ENCODE measurements around the gene TNFRSF21.
"Not testable (repeated sequence)": the region's sequence is repeated elsewhere in the genome, so short reads cannot be mapped to it uniquely, and the experiment has no call there.

The TNFRSF21 gene

DNA sequence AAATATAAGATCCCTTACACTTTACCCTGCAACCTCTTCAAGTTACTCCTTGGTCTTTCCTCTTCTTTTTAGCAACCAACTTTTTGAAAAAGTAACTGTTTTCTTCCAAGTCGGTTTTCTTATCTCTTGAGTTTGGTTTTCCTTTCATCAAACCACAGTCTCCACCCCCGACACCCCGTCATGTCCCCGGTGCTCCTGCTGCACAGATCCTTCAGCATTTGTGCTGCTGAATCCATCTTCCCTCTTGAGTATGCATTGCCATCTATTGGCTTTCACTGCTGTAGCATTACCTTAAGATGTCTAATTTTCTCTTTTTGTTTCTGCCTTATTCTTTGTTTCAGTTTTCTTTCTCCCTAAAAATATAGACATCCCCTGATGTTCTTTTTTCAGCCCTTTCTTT is 11.9 kb upstream of the TNFRSF21 start:
- no peak for DNase-seq

GRCh38 chr6:47319867-47320266 is 10.2 kb upstream of the TNFRSF21 start:
- DNase-seq, result no peak

DNA sequence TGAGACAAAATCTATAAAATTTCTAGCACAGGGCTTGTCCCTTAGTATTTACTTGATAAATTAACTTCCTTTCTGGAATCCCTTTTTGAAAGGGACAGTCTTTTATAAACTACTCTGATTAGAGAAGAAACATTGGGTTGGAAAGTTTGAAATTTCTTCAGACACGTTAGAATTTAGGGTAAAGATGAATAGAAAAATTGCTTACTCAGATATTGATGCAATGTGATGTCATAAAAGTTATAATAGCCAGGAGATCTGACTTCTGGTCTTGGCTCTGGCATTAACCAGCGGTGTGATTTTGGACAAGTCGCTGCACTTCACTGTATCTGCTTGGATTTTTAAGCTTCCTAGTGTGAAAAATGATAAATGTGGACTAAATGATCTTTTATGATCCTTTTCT is 9.7 kb upstream of the TNFRSF21 start:
- no peak for DNase-seq

GRCh38 chr6:47318236-47318989 is 8.7 kb upstream of the TNFRSF21 start:
- no peak for DNase-seq

DNA sequence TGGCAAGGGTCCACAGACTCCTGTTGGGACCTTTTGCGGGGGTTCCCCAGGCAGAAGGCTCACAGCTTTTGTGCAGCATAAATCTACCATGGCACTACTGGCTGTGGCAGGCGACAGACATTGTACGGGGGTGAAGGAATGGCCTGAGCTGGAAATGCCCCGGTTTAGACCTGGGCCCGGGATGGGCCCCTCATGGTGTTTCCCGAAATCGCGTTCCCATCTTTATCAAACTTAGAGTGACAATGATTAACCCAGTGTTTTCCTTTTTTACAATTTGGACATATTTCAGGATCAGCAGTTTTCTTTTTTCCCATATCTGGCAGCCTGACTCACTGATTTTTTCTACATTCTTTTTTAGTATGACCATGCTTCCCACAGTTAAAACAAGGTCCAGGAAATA is 5.5 kb upstream of the TNFRSF21 start:
- not testable (repeated sequence) for DNase-seq

- DNase-seq, result no peak
These were observed 401 bp upstream of the TNFRSF21 start for GRCh38 chr6:47310131-47310480.

GRCh38 chr6:47308552-47309290 is 984 bp downstream of the TNFRSF21 start:
- no peak for DNase-seq

GRCh38 chr6:47308198-47308517 is 1.5 kb downstream of the TNFRSF21 start:
- no peak for DNase-seq

DNA sequence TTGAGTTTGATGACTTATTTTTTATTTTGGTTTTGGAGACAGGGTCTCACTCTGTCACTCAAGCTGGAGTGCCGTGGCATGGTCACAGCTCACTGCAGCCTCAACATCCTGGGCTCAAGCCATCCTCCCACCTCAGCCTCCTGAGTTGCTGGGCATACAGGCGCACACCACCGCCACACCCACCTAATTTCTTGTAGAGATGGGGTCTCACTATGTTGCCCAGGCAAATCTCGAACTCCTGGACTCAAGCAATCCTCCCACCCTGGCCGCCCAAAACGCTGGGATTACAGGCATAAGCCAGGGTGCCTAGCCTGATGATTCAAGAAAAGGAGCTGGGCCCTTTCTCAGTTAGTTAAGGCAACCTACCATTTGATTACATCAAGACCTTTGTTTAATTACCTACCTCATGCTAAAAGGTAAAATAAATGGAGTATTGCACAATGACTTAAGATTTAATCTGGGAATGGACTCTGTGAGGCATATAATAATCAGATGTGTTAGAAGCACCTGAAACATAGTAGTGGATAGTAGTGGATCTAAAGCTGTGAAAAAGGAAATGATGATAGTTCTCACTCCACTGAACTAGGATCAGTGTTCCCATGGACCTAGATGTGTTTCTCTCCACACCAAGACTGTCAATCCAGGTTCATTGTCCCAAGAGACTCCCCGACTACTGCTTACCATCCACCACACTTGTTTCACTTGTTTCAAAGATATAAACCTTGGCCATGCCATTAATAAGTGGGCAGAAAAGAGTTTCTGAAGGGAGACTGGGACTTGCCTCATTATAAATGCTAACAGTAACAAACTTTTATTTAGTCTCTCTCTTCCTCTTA is 2.1 kb downstream of the TNFRSF21 start:
- DNase-seq, result no peak

DNA sequence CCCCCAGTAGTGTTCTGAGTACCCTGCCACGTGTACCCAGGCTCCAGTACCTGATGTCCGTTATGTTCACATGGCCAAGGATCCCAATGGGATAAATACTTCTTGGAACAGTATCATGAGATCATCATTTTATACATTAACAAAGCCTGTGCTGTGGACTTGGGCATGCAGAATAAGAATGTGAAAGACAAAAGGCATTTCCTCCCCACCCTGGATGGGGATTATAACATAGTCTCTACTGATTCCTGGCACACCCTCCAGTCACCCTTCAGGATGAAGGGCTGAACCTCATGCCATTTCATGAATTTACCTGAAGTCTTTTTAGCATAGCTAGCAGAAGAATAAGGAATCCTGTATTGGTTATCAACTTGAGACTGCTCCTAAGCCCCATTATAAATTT is 2.8 kb downstream of the TNFRSF21 start:
- DNase-seq, result no peak

GRCh38 chr6:47303861-47304260 is 5.8 kb downstream of the TNFRSF21 start:
- no peak for DNase-seq

- no peak for DNase-seq
These were observed 6.4 kb downstream of the TNFRSF21 start for GRCh38 chr6:47303342-47303741.

- DNase-seq, result no peak
These were observed 7.7 kb downstream of the TNFRSF21 start for GRCh38 chr6:47302043-47302442.

DNA sequence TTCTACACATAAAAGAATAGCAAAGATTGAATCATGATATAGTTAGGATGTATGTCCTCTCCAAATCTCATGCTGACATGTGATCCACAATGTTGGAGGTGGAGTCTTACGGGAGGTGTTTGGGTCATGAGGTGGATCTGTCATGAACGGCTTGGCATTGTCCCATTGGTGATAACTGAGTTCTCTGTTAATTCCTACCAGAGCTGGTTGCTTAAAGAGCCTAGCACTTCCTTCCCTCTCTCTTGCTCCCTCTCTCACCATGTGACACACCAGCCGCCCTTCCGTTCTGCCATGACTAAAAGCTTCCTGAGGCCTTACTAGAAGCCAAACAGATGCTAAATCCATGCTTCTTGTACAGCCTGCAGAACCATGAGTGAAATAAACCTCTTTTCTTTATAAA is 8.3 kb downstream of the TNFRSF21 start:
- no peak for DNase-seq

DNA sequence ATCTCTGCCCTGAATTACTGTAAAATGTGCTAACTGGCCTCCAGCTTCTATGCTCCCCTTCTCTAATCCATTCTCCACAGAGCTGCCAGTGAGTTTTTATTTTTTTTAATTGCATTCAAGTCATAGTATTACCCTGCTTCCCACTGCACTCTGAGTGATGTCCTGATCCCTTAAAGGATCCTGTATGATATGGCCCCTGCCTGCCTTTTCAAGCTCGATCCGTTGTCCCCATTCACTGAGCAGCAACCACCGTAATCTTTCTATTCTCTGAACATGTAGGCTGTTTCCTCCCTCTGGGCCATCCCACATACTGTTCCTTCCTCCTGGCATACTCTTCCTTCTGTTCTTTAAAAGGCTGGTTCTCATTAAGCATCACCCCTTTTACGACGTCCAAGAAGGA is 9.3 kb downstream of the TNFRSF21 start:
- no peak for DNase-seq

DNA sequence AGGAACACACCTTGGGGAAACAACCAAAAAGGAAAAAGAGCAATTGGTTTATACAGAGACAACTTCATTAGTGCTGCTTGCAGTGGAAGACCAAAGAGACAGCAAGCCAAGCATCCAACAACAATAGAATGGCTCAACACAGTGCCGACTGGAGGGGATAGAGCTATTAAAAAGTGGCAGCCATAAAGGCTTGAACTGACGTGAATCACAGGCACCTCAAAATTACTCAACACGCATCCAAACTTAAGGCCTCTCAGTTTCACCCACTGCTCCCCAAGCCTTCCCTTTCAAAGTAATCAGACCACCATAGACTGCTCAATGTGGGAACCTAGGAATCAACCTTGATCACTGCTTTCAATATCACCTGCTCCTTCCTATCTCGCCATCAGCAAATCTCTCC is 9.7 kb downstream of the TNFRSF21 start:
- no peak for DNase-seq

DNA sequence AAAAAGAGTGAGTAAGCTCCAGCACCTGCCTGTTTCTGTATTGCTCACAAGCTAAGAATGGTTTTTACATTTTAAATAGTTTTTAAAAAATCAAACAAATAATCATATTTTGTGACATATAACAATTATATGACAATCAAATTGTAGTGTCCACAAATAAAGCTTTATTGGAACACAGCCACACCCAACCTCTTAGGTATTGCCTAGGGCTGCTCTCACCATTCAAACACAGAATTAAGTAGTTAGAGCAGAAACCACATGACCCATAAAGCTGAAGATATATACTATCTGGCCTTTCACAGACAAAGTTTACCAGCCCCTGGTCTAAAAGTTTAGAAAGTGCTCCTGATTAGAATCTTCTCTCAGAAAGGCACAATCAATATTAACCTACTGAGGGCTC is 11.2 kb downstream of the TNFRSF21 start:
- no peak for DNase-seq

GRCh38 chr6:47294990-47295389 is 14.7 kb downstream of the TNFRSF21 start:
- DNase-seq, result no peak

DNA sequence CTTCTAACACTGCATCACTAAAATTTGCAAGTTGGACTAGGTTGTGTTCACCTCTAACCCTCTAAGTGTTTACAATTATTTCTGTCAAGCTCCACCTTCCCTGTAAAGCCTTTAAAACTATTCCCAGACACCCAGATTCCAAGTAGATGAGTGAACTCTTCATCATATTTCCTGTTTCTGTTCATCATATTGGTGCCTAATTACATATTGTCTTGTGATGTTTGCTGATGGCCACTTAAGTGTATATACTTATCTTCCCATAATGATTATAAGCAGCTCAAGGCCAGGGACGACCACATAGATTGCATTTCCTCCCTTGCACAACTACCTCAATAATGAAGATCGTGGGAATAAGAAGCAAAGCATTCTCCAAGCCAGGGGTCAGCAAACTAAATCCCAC is 16.8 kb downstream of the TNFRSF21 start:
- no peak for DNase-seq

GRCh38 chr6:47292027-47292426 is 17.7 kb downstream of the TNFRSF21 start:
- DNase-seq, result no peak

GRCh38 chr6:47290124-47290834 is 19.4 kb downstream of the TNFRSF21 start:
- no peak for DNase-seq

- DNase-seq, result no peak
These were observed 21.2 kb downstream of the TNFRSF21 start for GRCh38 chr6:47288267-47289090.
